ENCODE data around the gene CTBP2.

Gene CTBP2

DNA sequence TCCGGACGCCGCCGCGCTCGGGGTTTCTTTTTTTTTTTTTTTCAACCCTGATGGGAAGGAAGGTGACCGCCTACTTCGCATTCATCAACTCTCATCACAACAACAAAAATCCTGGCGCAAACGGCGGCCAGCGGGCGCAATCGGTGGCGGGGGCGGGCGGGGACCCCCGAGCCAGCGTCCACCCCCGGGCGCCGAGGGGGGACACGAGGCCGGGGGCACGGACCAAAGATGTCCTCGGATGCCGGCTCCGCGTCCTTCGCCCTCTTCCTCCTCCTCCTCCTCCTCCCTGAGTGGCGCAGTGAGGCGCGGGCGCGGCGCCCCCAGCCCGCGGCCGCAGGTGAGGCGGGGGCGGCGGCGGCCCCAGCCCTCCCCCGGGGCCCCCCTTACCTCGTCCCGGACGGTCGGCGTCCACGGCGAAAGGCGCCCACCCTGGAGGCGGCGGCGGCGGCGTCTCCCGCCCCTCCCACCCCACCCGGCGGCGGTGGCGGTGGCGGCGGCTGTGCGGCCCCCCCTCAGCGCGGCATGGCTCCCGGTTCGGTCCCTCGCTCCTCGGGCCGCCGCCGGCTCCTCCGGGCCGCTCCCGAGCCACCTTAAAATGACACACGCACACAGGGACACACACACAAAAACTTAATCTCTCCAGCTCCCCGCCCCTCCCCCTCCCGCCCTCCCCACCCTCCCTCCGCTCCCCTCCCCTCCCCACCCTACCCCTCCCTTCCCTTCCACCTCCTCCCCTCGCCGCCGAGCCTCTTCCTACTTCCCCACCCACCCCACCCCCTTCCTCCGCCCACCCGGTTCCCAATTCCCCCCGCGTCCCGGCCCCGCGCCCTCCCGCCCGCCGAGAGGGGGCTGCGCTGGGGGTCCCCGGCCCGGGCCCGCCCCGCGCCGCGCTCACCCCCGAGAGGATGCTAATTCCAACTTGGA is at the start of gene CTBP2:
TSS of gene CTBP2 (minus strand) at position 632 of the 924 bp plus-strand sequence.
- DNase-seq = peak in 9 of 14 donors; percentile 50 to 80 (median 61)

DNA sequence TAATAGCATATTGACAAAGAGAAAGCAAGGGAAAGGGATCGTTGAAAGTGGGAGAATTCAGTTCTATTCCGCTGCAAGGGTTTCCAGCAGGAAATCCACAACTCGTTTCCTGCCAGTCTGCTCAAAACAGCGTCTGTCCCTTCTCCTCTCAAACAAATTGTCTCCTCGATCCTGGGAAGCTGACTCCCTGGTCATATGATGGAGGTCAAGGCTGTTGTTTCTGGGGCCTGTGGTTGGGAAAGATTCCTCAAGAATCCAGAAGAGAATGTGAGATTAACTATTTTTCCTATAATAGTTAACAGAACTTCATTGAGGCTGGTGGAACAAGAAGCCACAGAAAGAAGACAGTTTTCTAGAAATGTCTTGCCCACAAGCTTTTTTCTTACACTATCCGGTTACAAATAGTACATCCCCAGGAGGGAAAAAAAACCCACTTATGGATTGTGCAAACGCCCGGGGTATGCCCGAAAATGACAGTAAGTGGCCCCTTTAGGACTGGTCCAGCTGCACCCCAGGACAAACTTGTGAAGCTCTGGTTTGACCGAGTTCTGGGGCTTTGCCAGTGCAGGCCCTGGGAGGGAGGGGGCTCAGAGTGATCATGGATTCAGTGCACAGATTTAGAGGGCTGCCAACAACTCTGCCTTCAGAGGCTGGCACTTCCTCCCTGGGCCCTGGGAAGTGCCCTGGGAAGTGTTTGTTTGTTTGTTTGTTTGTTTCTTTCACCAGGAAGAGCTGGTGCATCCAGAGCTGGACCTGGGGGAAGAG is 49.4 kb upstream of the CTBP2 start:
- peak in 6 of 14 donors; percentile 8 to 91 (median 18) for DNase-seq

DNA sequence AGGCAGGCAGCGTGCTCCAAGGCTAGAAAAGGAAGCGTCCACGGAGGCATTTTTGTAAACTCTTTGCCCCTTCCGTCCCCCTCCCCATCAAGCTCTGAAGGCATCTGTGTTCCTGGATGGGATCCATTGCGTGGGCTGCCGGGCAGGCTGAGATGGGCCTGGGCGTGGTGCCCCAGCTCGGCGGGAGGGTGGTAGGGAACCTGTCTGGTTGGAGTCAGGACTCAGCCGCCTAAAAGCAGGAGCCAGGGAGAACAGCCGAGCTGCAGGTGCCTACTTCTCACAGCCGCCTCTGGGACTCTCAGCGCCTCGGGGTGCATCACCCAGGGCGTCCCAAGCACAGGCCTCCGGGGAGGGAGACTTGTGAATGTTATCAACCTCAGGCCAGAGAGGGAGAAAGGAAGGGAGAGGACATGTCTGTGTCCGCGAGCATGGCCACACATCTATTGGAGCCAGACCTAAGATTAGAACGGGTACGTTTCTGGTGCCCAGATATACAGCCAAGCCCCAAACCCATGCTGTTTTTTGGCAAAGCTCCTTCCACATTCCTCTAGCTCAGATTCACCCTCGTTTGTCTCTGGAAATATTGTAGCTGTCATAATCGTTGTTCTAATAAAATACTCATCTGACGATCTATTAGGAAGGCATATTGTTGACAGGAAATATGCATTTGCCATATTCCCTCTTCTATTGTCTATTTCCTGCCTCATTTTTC is 48.6 kb upstream of the CTBP2 start:
- DNase-seq = peak in 4 of 14 donors; percentile 7 to 97 (median 37)

DNA sequence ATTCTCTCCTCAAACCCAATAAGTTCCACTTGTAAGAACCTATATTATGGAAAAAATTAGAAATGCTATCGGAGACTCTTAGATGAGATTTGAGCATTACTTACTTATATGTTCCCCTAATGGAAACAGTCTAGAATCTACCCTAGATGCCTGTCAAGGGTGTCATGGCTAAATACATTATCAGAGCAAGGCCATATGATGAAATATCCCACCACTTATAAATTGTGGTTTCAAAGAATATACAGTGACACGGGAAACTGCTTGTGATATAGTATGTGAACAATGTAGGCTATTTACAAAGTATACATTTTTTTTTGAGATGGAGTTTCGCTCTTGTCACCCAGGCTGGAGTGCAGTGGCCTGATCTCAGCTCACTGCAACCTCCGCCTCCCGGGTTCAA is 46.3 kb upstream of the CTBP2 start:
- no peak for DNase-seq

DNA sequence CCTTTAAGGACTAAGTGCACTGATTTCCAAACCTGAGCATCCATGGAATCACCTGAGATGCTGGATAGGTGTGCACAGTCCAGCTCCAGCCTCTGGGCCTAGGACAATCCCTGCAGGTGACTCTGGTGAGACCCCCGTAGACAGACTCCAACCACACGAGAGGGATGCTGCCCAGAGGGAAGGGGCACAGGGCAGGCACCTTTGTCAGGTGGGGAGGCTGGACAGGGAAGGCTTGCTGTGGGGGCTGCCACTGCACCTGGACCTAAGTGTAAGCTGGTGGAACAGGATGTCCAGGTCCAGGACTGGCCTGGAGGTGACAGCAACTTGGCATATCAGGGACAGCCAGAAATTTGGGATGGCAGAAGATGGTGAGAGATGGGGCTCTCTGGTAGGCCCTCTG is 45.1 kb upstream of the CTBP2 start:
- no peak for DNase-seq

DNA sequence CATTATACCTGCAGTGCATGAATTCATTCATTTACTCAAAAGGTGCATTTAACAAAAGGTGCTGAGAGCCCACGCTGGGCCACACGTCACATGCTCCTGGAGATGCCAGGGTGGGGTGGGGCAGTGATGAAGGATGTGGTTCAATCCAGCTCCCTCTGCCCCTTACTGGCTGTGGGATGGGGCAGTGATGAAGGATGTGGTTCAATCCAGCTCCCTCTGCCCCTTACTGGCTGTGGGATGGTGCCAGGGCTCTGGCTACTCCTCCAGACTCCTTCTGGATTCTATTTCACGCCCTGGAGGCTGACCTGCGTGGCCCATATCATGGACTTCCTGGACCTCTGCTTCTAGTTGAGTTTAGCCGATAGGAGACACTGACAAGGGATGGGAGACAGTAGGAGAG is 44.0 kb upstream of the CTBP2 start:
- no peak for DNase-seq

DNA sequence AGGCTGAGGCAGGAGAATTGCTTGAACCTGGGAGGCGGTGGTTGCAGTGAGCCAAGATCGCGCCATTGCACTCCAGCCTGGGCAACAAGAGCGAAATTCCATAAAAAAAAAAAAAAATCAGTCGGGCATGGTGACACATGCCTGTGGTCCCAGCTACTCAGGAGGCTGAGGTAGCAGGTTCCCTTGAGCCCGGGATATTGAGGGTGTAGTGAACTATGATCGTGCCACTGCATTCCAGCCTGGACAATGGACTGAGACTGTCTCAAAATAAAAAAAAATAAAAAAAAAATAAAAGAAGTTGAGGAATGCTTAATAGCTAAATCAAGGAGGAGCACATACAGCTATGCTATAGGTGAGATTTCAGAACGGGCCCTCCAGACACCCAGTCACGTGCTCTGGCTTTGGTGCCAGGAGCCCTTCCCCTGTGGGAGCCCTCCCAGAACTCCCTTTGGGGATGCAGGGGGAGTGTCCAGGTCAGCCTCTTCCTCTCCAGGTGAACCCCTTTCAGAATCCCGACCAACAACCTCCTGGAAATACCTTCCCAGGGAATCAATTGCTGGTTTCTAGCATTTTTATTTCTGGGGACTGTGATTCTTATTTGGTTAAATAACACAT is 42.9 kb upstream of the CTBP2 start:
- DNase-seq = no peak

DNA sequence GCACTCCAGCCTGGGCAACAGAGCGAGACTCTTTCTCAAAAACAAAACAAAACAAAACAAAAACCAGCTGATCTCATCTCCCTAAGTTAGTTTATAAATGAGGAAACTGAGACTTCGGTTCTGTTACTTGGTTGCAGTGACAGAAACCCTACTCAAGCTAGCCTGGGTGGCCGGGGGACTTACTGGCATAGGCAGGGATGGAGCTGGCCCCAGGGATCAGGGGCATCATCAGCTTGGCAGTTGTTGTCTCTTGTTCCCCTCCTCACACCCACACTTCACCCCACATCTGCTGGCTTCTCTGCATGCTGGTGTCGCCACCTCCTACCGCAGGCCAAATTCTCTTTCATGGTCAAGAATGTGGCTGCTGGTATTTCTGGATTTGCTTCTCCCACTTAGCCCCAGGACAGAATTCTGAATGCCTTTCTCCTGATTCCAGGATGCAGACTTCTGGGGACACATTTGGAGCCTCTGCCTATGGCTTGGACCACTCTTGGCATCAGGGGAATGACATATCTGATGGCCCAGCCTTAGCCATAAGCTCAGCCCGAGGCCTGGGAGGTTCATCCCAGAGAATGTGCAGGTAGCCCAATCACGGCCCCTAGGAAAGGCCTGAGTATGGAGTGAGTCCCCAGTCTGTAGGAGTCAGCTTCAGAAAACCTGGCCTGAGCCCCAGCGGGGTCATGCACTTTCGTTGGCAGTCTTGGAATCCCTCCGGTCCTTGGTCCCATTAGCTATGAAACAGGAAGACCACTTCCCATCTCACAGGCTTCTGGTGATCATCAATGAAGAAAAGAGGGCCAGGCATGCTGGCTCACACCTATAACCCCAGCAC is 41.6 kb upstream of the CTBP2 start:
- no peak for DNase-seq

DNA sequence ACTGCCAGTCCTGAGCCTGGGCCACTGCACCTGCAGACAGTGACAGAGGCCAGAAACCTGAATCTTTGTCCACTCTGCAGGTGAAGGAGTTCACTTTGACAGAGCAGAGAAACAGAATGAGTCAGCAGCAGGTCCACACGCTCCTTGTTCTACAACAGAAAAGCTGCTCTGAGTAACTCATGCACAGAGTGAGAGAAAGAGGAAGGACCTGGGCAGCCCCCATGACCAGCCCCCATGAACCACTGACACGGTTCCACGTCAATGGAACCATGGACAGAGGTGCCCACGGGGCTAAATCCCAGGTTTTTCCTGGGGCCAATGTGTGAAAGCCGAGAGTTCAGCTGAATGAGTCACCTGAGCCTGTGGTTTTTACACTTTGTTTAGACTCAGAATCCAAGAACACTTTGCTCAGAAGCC is 40.8 kb upstream of the CTBP2 start:
- DNase-seq = no peak

DNA sequence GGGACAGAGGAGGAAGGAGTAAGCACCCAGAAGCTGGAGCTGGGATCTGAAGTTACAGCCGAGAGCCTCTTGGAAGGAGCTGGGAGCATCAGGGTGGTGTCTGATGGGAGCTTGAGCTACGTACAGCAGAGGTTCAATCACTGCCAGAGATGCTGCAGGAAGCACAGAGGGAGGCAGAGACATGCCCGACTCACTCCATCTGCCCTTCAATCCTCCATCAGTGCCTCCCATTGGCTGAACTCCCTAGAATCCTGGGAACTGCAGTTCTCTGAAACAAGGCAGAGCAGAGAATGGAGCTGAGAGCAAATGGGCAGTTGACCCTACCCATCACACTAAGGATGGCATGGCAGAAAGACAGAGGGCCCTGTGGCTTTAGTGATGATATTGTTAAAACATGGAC is 40.0 kb upstream of the CTBP2 start:
- peak in 1 of 14 donors; percentile 59 for DNase-seq

DNA sequence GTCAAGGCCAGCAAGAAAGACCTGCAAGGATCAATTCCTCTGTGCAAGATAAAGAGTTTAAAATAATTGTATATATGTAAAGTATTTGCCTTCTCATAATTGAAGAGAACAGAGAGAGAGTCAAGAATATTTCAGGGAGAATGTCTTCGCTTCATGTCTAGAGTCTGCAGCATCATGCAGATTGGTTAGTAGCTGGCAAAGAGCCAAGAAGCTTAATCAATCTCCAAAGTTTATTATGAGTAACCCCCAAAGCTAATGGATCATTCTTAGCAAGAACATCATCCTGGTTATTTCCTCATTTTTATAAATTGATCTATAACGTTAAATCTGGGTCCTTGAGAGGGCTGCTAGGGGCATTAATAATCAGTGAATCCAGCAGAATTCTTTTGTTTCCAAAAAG is 38.9 kb upstream of the CTBP2 start:
- no peak for DNase-seq

DNA sequence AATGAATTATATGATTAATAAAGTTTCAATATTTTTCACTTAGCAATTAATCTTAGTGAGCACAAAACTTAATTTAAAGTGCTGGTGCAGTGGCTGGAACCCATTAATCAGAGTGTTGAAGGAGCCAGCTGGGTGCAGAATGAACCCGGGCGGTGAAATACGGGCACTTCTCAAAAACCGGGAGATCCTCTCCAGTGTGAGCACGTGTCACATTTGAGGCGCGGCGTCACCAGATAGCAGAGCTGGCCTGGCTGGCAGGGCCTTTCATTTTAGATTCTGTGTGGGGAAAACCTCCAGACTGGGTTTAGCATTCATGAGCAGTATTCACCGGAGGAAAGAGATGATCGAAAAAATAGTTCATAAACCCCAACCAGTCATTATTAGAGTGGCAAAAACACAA is 34.5 kb upstream of the CTBP2 start:
- no peak for DNase-seq

DNA sequence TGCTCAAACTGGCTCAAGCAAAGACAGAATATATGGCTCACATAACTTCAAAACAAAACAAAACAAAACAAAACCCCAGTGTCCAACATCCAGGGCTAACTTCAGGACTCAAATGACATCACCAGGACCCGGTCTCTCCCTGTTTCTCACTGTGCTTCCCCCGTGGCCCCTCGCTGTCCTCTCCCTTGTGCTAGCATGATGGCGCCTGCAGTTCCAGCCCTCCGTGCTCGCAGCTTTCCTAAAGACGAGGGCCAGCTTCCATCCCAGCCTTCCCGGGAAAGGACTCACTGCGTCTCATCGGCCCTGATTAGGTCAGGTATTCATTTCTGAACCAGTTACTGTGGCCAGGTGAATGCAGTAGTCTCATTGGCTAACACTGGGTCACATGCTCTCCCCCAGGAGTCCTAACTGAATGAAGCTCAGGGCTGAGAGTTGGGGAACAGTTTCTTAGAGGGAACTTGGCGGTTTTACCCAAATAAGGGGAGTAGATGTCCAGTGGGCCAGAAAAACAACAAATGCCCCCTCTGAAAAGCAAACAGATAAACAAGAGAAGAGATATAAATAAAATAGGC is 33.0 kb upstream of the CTBP2 start:
- DNase-seq = no peak

DNA sequence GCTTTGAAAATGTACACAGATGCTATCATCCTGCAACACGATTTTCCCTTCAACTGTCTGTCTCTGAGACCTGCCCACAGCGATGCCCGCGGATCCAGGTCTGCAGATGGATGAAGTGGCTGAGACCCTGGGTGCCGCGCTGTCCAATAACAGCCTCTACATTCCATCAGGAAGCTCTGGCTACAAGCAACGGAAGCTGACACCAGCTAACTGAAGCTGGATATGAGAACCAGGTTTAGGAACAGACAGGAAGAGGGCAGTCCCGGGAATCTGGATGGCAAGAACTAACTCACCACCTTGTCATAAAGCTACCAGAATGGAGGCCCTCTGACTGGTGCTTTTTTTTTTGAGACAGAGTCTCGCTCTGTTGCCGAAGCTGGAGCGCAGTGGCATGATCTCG is 32.3 kb upstream of the CTBP2 start:
- DNase-seq = no peak

DNA sequence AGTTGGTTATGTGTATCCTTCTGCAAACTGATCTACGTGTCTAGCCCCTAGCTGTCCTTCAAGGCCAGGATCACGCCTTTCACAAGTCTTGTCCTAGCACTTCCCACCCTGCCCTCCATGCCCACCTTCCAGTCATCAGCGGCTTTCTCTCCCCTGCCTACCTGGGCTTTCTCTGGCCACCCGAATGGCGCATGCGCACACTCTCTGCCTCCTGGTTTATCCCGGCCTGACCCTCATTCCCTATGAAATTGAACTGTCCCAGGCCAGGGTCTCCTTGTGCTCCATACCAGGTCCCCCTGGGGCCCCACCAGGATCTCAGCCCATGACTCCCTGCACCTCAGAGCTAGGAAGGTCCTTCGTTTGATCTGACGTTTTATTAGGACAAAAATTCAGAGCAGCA is 31.6 kb upstream of the CTBP2 start:
- DNase-seq = no peak

DNA sequence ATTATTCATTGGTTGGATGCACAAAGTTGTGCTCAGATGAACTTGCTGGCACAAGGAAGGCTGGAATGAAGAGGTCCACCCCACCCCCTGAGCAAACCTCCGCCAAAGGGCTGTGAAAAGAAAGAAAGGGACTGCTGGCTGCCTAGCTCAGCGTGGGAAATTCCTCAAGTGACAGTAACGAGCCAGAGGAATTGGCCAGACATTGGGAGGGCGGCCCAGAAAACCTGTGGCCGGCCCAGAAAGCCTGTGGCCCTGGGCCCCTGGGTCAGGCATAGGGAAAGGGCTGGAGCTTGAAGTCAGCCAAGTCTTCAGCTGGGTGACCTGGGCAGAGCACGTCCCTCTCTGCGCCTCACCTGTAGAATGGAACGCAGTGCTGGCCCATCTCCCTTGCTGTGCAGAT is 30.6 kb upstream of the CTBP2 start:
- peak in 5 of 14 donors; percentile 3 to 56 (median 32) for DNase-seq

DNA sequence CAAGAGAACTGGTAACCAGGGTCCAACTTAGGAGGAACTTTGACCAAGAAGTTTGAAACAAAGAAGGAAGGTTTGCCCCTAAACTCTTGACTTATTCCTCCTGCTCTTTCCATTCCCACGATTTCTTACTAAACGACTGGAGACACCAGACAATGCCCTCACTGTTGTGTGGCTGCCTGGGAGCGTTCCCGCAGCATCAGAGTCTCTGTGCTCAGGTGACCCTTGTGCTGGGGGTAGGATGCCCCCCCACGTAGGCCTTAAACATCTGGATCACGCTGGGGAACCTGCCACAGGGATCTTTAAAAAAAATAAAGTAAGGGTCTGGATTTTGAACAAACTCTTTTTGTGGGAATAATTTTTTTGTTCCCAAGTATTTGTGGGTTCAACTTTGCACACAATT is 30.1 kb upstream of the CTBP2 start:
- DNase-seq = no peak

DNA sequence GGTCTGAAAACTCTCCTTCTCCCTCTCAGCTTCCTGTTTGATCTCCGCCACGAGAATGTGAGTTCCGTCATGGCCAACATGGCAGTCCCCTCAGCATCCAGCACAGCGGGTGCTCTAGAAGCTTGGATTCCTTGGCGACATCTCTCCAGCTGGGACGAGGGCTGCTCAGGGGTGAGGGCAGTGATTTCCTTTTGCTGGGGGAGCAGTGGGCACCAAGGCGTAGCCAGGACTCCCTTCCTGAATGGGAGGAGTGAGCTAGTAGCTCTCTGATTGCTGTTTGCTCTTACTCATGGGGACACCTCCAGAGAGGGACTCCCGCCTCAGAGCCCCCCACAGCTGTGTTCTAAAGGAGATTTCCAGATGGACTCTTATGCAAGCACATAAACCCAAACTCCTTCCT is 28.8 kb upstream of the CTBP2 start:
- DNase-seq = no peak

DNA sequence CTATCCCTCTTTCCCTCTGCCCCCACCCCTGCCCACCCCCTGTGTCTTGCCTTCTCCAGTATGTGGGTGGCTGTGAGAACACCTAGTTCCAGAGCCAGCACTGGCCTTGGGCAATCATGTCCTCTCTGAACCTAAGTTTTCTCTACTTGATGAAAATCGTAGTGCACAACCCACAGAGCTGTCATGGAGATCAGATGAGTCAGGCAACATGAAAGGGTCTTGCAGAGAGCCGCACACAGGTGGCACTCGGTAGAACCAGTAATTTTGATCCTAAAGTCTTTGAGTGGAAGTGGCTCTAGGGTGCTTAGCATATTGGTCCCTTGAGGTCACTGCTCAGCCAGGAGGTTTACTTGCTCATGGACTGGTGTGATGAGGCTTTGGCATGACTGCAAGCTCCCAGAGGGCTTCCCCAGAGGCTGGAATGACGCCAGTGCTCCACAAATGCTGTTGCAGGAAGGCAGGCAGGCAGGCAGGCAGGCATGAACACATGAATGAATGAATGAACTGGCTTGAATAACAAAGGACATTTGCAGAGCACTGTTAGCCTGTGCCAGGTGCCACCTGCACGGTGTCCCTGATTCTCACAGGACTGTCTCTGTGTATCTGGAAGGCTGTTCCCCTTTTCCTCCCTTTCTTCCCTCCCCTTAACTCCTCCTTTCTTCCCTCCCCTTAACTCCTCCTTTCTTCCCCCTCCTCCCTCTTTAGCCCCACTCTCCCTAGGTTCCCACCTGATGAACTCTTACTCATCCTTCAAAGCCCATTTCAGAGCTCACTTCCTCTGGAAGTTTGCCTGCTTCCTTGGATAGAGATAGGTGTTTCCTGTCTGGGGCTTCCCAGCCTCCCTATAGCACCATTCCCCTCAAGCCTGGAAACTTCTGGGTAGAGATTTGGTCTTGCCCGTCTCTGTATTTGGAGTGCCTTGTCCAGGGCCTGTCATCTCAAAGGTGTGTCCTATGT is 27.2 kb upstream of the CTBP2 start:
- DNase-seq = no peak

All from C1 segment of cervical spinal cord (tissue), 14 donors.